Spleen (tissue), 13 donors: ENCODE data around the gene PSME1. TPM values are rescaled to one million over a fixed set of nuclear protein-coding genes. Genes with fewer than 3 reads are reported as not detected.

Experiments
- DNase-seq: peaks from one replicate; pipeline ENCODE4 v3.0.0-alpha.2; 2020
- H3K27ac ChIP-seq, 8 donors: fragments of 200-600 bp; sonication (generic) in 7 of 8; 1 replicate in 4 of 8; 2 replicates in 4 of 8; pipeline versions ENCODE4 v1.5.0 to v1.8.0; 2016 to 2021; ENCODE audit warnings: inconsistent platforms in 4 of 8, mild to moderate bottlenecking in 4 of 8, moderate library complexity in 1 of 8
- H3K27me3 ChIP-seq, 7 donors: fragments of 200-600 bp; sonication (generic) in 6 of 7; replicated peaks in 1 of 7; 1 replicate in 4 of 7; 2 replicates in 3 of 7; pipeline versions ENCODE4 v1.5.0 to v1.8.0; 2016 to 2021; ENCODE audit warnings: inconsistent platforms in 3 of 7, mild to moderate bottlenecking in 1 of 7
- H3K36me3 ChIP-seq, 6 donors: fragments of 200-600 bp; sonication (generic) in 5 of 6; 1 replicate in 4 of 6; 2 replicates in 2 of 6; pipeline versions ENCODE4 v1.5.0 to v1.8.0; 2016 to 2021; ENCODE audit warnings: inconsistent platforms in 2 of 6
- H3K4me1 ChIP-seq, 6 donors: fragments of 200-600 bp; sonication (generic) in 5 of 6; 1 replicate in 3 of 6; 2 replicates in 3 of 6; pipeline versions ENCODE4 v1.5.0 to v1.8.0; 2016 to 2021; ENCODE audit warnings: inconsistent platforms in 3 of 6
- H3K4me3 ChIP-seq, 8 donors: fragments of 200-600 bp; sonication (generic) in 7 of 8; 1 replicate in 4 of 8; 2 replicates in 4 of 8; pipeline versions ENCODE4 v1.5.0 to v1.8.0; 2016 to 2021; ENCODE audit warnings: inconsistent platforms in 4 of 8, mild to moderate bottlenecking in 4 of 8, moderate library complexity in 2 of 8
- H3K9me3 ChIP-seq, 8 donors: fragments of 200-600 bp; sonication (generic) in 7 of 8; 1 replicate in 4 of 8; 2 replicates in 4 of 8; pipeline versions ENCODE4 v1.5.0 to v1.8.0; 2016 to 2021; ENCODE audit warnings: inconsistent platforms in 4 of 8
- POLR2A ChIP-seq, 3 donors: fragments of 450-650 bp; IDR thresholded peaks; one replicate each; pipeline ENCODE4 v1.5.1; 2017; ENCODE audit warnings: antibody characterized with exemption in 3 of 3, mild to moderate bottlenecking in 1 of 3
- POLR2AphosphoS5 ChIP-seq, 3 donors: sonication (generic); formaldehyde crosslinking; IDR thresholded peaks; one replicate each; pipeline ENCODE4 v1.5.1; 2017; ENCODE audit warnings: antibody characterized with exemption in 3 of 3
- WGBS, 5 donors: extraction: QIAGEN DNeasy Blood & Tissue Kit in 3 of 5; methylation state at CpG; one replicate each; pipeline versions ENCODE4 v1.1.5 to v1.1.7; 2013 to 2018; 5-methylcytosine and 5-hydroxymethylcytosine counted together
- intact Hi-C: fragments of 100-400 bp; cut with DNase I; formaldehyde crosslinking; loops from one replicate; pipeline ENCODE4 v1.15.0; 2023; ENCODE audit warnings: low total_unique reads
- long read RNA-seq, 2 donors: transcript quantifications; one replicate each; lab custom pipeline, GENCODE V29; 2026
- polyA plus RNA-seq, 3 donors: library from polyadenylated mRNA; stranded (reverse); fragments of 200-250 nt; gene quantifications; one replicate each; pipeline ENCODE4 v1.2.1, GENCODE V29; 2013
- total RNA-seq, 7 donors: library from RNA; depleted of rRNA in 3 of 7; stranded (reverse); fragments of >200 nt in 3 of 7; fragmentation: NEBNext Ultra II Directional in 4 of 7; extraction: Animal tissue kit (Norgen Biotek cat#: 25700) in 4 of 7; gene quantifications; one replicate each; pipeline versions ENCODE4 v1.1.0 to v1.2.1, GENCODE V29; 2016 to 2021
- TF ChIP-seq, protein P1 (sequence below), 11 experiments: fragments of 200-600 bp in 7 of 11; fragments of 450-650 bp in 4 of 11; sonication (generic) in 4 of 11; IDR thresholded peaks in 8 of 11; conservative IDR thresholded peaks in 3 of 11; 1 replicate in 7 of 11; 2 replicates in 4 of 11; pipeline versions ENCODE4 v1.4.0 to v1.8.0; 2016 to 2021; ENCODE audit warnings: antibody characterized with exemption in 11 of 11, inconsistent platforms in 4 of 11, mild to moderate bottlenecking in 1 of 11
- donor health status: healthy with polysubstance abuse.
- donor health status: DM: no; HTN: no; CAD: no; lungs with moderate emphysema.
- donor health status: DM: no; HTN: no; CAD: no.
- donor health status: Bipolar disorder and iron deficiency.
- donor health status: healthy.
- donor health status: DM: no; HTN: no; CAD: no.
- donor health status: DM: yes; HTN: yes; CAD: no.

Gene PSME1
- total RNA-seq (100 to 1,000 TPM; 157 to 303 (median 247) TPM), polyA plus RNA-seq (100 to 1,000 TPM; 349 to 441 (median 364) TPM)
- long read RNA-seq, donor 1, transcript PSME1-201 (11 exons, 1,006 nt): major isoform, 133 of 182 reads
- long read RNA-seq, donor 1, partial matches to known transcripts: 47 of 182 reads
- long read RNA-seq, donor 1, other reads (novel, unspliced or antisense): 0 of 182 reads
- long read RNA-seq, donor 2, transcript PSME1-201 (11 exons, 1,006 nt): major isoform, 94 of 135 reads
- long read RNA-seq, donor 2, partial matches to known transcripts: 39 of 135 reads
- long read RNA-seq, donor 2, other reads (novel, unspliced or antisense): 0 of 135 reads

- H3K4me1 ChIP-seq: peaks cover 40 to 87% (median 66%) of the 10 kb centered on the region in 6 donors
- WGBS, 5 donors: 0 to 1% (median 1%) methylated on average over 45 to 75 of the region's 75 CpGs
These were observed at the start of gene PSME1 for GRCh38 chr14:24135834-24136683. Gene PSME1, plus strand, starts transcription at chr14:24136194. Its CDS starts 69 bp downstream, at chr14:24136263.

DNA sequence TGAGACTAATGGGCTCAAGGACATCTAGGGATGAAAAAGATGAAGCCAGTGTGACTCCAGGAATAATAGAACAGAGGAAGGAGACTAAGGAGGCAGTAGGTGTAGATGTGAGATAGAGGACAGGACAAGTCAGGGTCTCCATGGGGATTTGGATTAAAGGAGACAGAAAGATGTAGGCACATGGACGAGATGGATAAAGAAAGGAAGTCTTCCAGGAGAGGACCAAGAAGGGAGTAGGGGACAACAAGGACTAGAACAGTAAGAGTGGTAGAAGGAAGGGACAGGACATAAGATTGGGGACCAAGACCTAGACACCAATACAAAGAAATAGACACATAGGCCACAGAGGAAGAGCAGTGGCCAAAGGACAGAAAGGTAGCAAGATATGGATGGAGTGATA, 49.0 kb upstream of the PSME1 start:
- H3K4me1 ChIP-seq: peaks cover 0 to 14% (median 7%) of the 10 kb centered on the region in 6 donors
- TF ChIP-seq POLR2AphosphoS5 (IDR thresholded peaks at IDR 0.05): no peak
- TF ChIP-seq POLR2A (IDR thresholded peaks at IDR 0.05): no peak
- TF ChIP-seq, protein P1, sequence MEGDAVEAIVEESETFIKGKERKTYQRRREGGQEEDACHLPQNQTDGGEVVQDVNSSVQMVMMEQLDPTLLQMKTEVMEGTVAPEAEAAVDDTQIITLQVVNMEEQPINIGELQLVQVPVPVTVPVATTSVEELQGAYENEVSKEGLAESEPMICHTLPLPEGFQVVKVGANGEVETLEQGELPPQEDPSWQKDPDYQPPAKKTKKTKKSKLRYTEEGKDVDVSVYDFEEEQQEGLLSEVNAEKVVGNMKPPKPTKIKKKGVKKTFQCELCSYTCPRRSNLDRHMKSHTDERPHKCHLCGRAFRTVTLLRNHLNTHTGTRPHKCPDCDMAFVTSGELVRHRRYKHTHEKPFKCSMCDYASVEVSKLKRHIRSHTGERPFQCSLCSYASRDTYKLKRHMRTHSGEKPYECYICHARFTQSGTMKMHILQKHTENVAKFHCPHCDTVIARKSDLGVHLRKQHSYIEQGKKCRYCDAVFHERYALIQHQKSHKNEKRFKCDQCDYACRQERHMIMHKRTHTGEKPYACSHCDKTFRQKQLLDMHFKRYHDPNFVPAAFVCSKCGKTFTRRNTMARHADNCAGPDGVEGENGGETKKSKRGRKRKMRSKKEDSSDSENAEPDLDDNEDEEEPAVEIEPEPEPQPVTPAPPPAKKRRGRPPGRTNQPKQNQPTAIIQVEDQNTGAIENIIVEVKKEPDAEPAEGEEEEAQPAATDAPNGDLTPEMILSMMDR (IDR thresholded peaks at IDR 0.05 in 8 of 11, conservative IDR thresholded peaks at IDR 0.05 in 3 of 11): no peak
- 71 to 92% (median 85%) methylated on average over 1 of the region's 1 CpG for WGBS, 5 donors

More at GRCh38 chr14:24135834-24136683, at the start of gene PSME1:
- H3K27me3 ChIP-seq: no peaks in the 10 kb centered on the region
- DNase-seq: peak; percentile 99
- TF ChIP-seq POLR2A (IDR thresholded peaks at IDR 0.05) (peak in 1 of 3 donors; percentile 44), POLR2AphosphoS5 (IDR thresholded peaks at IDR 0.05) (peak; percentile 91 to 94 (median 94))
- TF ChIP-seq, protein P1 (IDR thresholded peaks at IDR 0.05 in 8 of 11, conservative IDR thresholded peaks at IDR 0.05 in 3 of 11): peak in 6 of 11 experiments; percentile 15 to 63 (median 29)
- H3K4me3 ChIP-seq: peak within 1 kb of the TSS; percentile 72 to 98 (median 92)
- peaks cover 3 to 36% (median 25%) of the 10 kb centered on the region in 6 donors for H3K36me3 ChIP-seq
- H3K9me3 ChIP-seq: no peaks in the 10 kb centered on the region
- peak within 1 kb of the TSS; percentile 92 to 99 (median 97) for H3K27ac ChIP-seq
- intact Hi-C loops: no loop called here

DNA sequence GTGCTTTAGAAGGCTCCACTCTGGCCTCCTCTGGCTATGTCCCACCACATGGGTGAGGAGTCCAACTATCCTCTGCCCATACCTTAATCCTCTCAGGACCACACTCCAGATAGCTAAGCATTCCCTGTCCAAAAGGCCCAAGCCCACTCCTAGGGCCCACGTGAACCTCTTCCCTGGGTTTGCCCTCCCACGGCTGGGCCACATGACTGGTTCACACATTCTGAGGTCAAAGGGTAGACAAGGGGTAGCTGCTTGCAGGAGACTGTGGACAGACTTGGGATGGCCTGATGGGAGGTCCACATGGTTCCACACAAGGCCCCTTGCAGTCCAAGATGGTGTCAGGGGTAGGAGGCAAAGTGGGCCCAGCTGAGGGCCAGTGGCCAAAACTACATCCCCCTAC, 47.9 kb upstream of the PSME1 start:
- Histone ChIP-seq H3K9me3 (no peaks in the 10 kb centered on the region), H3K4me3 (no peak overlapping the region), H3K27ac (no peak overlapping the region), H3K4me1 (peaks cover 0 to 16% (median 10%) of the 10 kb centered on the region in 6 donors), H3K27me3 (no peaks in the 10 kb centered on the region), H3K36me3 (no peaks in the 10 kb centered on the region)
- no peak for TF ChIP-seq POLR2AphosphoS5 (IDR thresholded peaks at IDR 0.05)
- TF ChIP-seq, protein P1 (IDR thresholded peaks at IDR 0.05 in 8 of 11, conservative IDR thresholded peaks at IDR 0.05 in 3 of 11): no peak
- no peak for TF ChIP-seq POLR2A (IDR thresholded peaks at IDR 0.05)
- peak; percentile 48 for DNase-seq
- WGBS, 5 donors: 67 to 84% (median 78%) methylated on average over 2 of the region's 2 CpGs
- intact Hi-C loops: no loop called here

More for the DNA sequence above, 49.0 kb upstream of the PSME1 start:
- H3K27me3 ChIP-seq: no peaks in the 10 kb centered on the region
- DNase-seq: no peak
- no peaks in the 10 kb centered on the region for H3K9me3 ChIP-seq
- no peak overlapping the region for H3K27ac ChIP-seq
- no peaks in the 10 kb centered on the region for H3K36me3 ChIP-seq
- intact Hi-C loops: no loop called here
- H3K4me3 ChIP-seq: no peak overlapping the region
